UCSD-AML1 (cell line): ENCODE measurements around the gene ADISSP.

Source experiments
- DNase-seq: peaks from one replicate; lab custom pipeline; 2025; ENCODE audit not compliant: unreplicated experiment; lab: John Stamatoyannopoulos, UW

ADISSP gene

DNA sequence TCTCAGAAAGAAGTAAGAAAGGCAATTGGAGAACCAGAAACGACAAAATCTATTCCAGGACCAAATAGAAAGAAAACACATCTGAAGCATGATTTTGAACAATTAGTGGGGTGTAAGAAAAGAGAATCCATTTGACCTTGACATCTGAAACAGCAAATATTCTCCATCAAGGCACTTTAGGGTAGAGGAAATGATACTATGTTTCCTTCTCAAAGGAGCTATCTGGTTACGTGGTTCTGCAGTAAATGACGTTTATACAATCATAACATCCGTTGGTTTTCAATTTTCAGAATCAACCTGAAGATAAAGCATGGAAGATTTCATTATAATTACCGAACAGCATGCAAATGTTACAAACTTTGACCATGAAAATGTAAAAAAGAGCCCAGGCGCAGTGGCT lies 46.9 kb downstream of the ADISSP start:
- DNase-seq = no peak

DNA sequence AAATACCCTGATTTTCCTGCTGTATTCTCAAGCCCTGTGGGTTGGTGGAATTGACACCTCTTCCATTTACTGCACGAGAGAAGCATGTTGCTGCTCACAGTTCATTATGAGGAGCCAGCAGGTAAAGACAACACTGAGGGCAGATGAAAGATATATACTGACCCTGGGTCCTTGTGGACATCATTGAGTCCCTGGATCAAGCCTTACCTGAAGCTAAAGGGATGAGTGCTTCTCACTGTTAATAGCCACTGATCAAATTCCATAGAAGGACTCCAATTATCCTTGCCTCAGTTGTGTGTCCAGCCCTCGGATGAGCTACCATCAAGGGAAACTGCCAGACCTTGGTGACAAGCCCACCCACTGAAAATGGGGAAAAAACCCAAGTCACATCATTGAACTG lies 47.5 kb downstream of the ADISSP start:
- DNase-seq = no peak

DNA sequence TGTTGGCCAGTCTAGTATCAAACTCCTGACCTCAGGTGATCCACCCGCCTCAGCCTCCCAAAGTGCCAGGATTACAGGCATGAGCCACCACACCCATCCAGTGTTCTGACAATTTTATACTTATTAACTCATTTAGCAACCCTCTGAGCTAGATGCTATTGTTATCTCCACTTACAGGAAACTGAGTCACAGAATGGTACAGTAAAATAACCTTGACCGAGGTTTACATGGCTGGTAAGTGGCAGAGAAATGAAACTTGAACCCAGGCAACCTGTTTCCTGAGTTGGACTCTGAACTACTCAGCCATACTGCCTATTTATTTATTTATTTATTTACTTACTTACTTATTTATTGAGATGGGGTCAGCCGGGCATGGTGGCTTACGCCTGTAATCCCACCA lies 48.5 kb downstream of the ADISSP start:
- DNase-seq = no peak

GRCh38 chr20:3716195-3716834 lies 51.2 kb downstream of the ADISSP start:
- DNase-seq = peak; percentile 60

- DNase-seq = no peak
These were observed 53.5 kb downstream of the ADISSP start for GRCh38 chr20:3714092-3714491.

- peak; percentile 68 for DNase-seq
These were observed 55.2 kb downstream of the ADISSP start, which contains the start of gene SIGLEC1 for GRCh38 chr20:3712279-3712873. Gene SIGLEC1 (minus strand): TSS chr20:3712600. CDS start chr20:3707128, 5,472 bp downstream.

- no peak for DNase-seq
These were observed 56.0 kb downstream of the ADISSP start for GRCh38 chr20:3711484-3711941.

GRCh38 chr20:3710703-3711483 lies 56.7 kb downstream of the ADISSP start:
- peak; percentile 86 for DNase-seq

DNA sequence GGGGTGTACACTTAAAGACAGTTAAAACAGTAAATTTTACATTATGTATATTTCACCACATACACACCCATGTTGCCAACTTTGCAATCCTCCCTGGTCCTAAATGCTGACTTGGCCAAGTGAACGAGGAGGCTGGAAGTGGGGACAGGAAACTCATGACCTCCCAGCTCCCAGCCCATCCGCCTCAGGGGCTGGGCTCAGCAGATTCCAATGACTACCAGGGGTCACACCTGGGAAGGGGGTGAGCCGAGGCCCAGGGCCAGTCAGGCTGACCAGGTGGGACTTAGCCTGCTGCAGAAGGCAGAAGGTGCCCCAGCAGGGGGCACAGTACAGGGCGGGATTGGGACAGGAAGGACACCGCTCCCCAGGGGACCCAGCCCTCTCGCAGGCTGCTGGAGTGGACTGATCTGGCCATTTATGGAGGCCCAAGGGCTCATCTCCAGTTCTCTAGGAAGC lies 57.5 kb downstream of the ADISSP start:
- peak; percentile 20 for DNase-seq

DNA sequence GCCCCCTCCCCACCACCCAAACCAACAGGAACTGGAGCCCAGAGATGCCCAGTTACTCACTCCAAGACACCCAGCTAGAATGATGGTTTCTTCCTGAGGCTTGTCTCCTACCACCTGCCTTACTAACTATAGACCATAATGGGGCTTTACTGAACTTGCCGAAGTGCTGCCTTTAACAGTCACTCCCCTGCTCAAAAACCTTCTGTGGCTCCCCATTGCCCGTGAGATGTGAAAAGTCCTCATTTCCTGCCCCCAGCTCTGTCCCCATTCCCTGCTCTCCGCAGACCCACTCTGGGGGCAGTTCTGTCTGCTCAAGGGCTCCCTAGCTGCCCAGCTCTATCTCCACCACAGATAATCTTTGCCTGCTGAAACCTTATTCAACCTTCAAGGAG lies 60.0 kb downstream of the ADISSP start:
- DNase-seq = no peak

- DNase-seq = no peak
These were observed 60.6 kb downstream of the ADISSP start for GRCh38 chr20:3706774-3707507.

GRCh38 chr20:3705970-3706739 lies 61.4 kb downstream of the ADISSP start:
- DNase-seq = no peak

DNA sequence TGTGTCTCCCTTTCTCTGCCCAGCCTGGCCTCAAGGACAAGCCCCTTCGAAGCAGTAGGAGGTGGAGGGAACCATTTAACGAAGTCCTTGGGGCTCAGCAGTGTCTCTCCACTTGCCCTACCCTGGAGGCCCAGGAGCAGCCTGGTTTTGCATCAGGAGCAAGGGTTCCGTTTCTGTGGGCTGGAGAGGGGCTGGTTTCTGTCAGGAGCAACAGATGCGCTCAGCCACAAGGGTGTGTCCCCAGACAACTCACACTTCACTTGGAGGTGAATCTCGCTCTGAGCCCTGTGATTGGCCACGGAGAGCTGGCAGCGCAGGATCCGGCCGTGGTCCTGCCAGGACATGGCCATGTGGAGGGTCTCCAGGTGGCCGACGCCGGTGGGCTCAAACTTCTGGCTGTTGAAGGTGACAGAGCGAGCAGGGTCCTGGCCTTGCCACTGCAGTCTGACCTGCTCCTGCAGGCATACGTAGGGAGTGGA lies 62.0 kb downstream of the ADISSP start:
- no peak for DNase-seq

DNA sequence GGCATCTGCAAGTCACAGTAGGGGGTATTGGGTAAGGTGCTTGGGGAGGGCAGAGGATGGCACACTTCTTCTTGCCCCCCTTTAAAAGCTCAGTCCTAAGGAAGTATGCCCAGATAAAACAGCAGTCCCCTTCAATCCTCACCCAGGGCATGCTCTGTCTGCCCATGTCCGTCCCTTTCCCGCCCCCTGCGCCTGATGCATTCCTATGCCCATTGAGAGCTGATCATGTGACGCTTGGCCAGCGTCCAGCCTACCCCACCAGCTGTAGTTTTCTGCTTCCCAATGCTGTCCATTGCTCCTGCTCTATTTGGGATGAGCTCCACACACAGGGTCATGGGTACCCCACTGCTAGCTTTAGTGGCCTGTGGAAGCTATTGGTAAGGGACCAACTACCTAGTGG lies 63.5 kb downstream of the ADISSP start:
- no peak for DNase-seq
